K562 (cell line): Measurements from ENCODE around the gene CFAP141. TPM values are rescaled to one million over a fixed set of nuclear protein-coding genes. Genes with fewer than 3 reads are reported as not detected.

ENCODE experiments used
- BDP1 ChIP-seq: IDR thresholded peaks from 3 replicates; pipeline ENCODE4 v1.6.1; 2011; ENCODE audit not compliant: insufficient read length, insufficient read depth
- CBFA2T2 ChIP-seq: fragments of 450-650 bp; conservative IDR thresholded peaks from 2 replicates; pipeline ENCODE4 v1.6.1; 2017; ENCODE audit warnings: mild to moderate bottlenecking
- CBFA2T3 ChIP-seq: fragments of 450-650 bp; IDR thresholded peaks from 2 replicates; pipeline ENCODE4 v1.6.1; 2017
- DPF2 ChIP-seq: fragments of 450-650 bp; IDR thresholded peaks from 2 replicates; pipeline ENCODE4 v1.6.1; 2016
- EHMT2 ChIP-seq: fragments of 450-650 bp; IDR thresholded peaks from 2 replicates; pipeline ENCODE4 v1.6.1; 2018; ENCODE audit warnings: antibody characterized with exemption
- GABPA ChIP-seq: fragments of 200-800 bp; sonication (Bioruptor generic); conservative IDR thresholded peaks from 2 replicates; pipeline ENCODE4 v1.6.1; 2016; ENCODE audit warnings: low read depth, missing genetic modification characterization, missing compliant biosample characterization
- HDAC3 ChIP-seq: fragments of 450-650 bp; IDR thresholded peaks from 2 replicates; pipeline ENCODE4 v1.6.1; 2018; ENCODE audit warnings: borderline replicate concordance, mild to moderate bottlenecking, moderate library complexity; ENCODE audit not compliant: partially characterized antibody
- HMBOX1 ChIP-seq: sonication (generic); IDR thresholded peaks from 2 replicates; pipeline ENCODE4 v1.6.1; 2016
- HMG20B ChIP-seq: fragments of 250-450 bp; sonication (Bioruptor Pico); IDR thresholded peaks from 2 replicates; pipeline ENCODE4 v1.5.0; 2021; ENCODE audit warnings: mild to moderate bottlenecking
- LEF1 ChIP-seq: fragments of 450-650 bp; IDR thresholded peaks from 2 replicates; pipeline ENCODE4 v1.6.1; 2016; ENCODE audit warnings: mild to moderate bottlenecking
- MAFF ChIP-seq: IDR thresholded peaks from 2 replicates; pipeline ENCODE4 v1.6.1; 2012; ENCODE audit warnings: low read length, improper control_type of control experiment
- MAFK ChIP-seq: IDR thresholded peaks from 2 replicates; pipeline ENCODE4 v1.6.1; 2011; ENCODE audit warnings: low read length, improper control_type of control experiment
- MAZ ChIP-seq, 2 experiments: fragments of 450-650 bp in 1 of 2; sonication (generic) in 1 of 2; formaldehyde crosslinking; IDR thresholded peaks in 1 of 2; conservative IDR thresholded peaks in 1 of 2; 2 replicates each; pipeline versions ENCODE4 v1.4.0 to v1.5.0; 2020; ENCODE audit warnings: mild to moderate bottlenecking in 1 of 2, missing genetic modification reagents in 1 of 2
- NR2C2 ChIP-seq, 2 experiments: fragments of 200-800 bp in 1 of 2; sonication (Bioruptor generic) in 1 of 2; sonication (generic) in 1 of 2; formaldehyde crosslinking in 1 of 2; IDR thresholded peaks; 2 replicates each; pipeline versions ENCODE4 v1.6.1 to v1.8.0; 2016 to 2022; ENCODE audit warnings: mild to moderate bottlenecking in 1 of 2, missing compliant biosample characterization in 1 of 2, missing genetic modification characterization in 1 of 2, missing genetic modification reagents in 1 of 2
- NR3C1 ChIP-seq: sonication (generic); formaldehyde crosslinking; IDR thresholded peaks from 2 replicates; pipeline ENCODE4 v1.8.1; 2022; ENCODE audit warnings: missing genetic modification reagents
- PRDM10 ChIP-seq: fragments of 450-650 bp; IDR thresholded peaks from 2 replicates; pipeline ENCODE4 v1.6.1; 2018; ENCODE audit not compliant: partially characterized antibody
- SMARCA5 ChIP-seq: fragments of 450-650 bp; IDR thresholded peaks from 2 replicates; pipeline ENCODE4 v1.6.1; 2016
- TBL1XR1 ChIP-seq, 2 experiments: IDR thresholded peaks; 2 replicates each; pipeline ENCODE4 v1.6.1; 2012; ENCODE audit warnings: improper control_type of control experiment in 2 of 2, low read length in 2 of 2, mild to moderate bottlenecking in 1 of 2
- TCF15 ChIP-seq: fragments of 250-450 bp; sonication (Bioruptor Pico); IDR thresholded peaks from 2 replicates; pipeline ENCODE4 v1.8.0; 2022; ENCODE audit warnings: moderate library complexity, mild to moderate bottlenecking, inconsistent platforms
- ZBTB7A ChIP-seq: IDR thresholded peaks from 2 replicates; pipeline ENCODE4 v1.6.1; 2011; ENCODE audit warnings: low read depth, mild to moderate bottlenecking, low read length, moderate library complexity, borderline replicate concordance; ENCODE audit not compliant: control insufficient read depth
- ZNF239 ChIP-seq: fragments of 250-450 bp; sonication (Bioruptor Pico); IDR thresholded peaks from 2 replicates; pipeline ENCODE4 v1.4.0; 2020; ENCODE audit warnings: mild to moderate bottlenecking
- ZNF24 ChIP-seq: fragments of 450-650 bp; IDR thresholded peaks from 2 replicates; pipeline ENCODE4 v1.6.1; 2016
- ZNF316 ChIP-seq: fragments of 450-650 bp; IDR thresholded peaks from 2 replicates; pipeline ENCODE4 v1.6.1; 2016
- polyA plus RNA-seq, 8 experiments: library from polyadenylated mRNA; depleted of rRNA in 4 of 8; stranded (reverse) in 5 of 8; unstranded in 3 of 8; fragments of >200 nt; fragmentation: Nextera tagmentation in 2 of 8; fragmentation: Illumina TruSeq in 1 of 8; extraction: Ambion mirVana in 2 of 8; extraction: Trizol in 1 of 8; gene quantifications; 2 replicates each; pipeline versions ENCODE4 v1.2.1 to v1.2.3, GENCODE V29; 2011 to 2014; ENCODE audit warnings: inconsistent platforms in 1 of 8, missing spikeins in 1 of 8
- total RNA-seq, 7 experiments: library from RNA; depleted of rRNA in 6 of 7; stranded (reverse); fragments of >200 nt in 6 of 7; fragmentation: Illumina TruSeq in 2 of 7; extraction: Trizol in 2 of 7; gene quantifications; 2 replicates each; pipeline versions ENCODE4 v1.2.1 to v1.2.3, GENCODE V29; 2011 to 2021; ENCODE audit warnings: low replicate concordance in 1 of 7

CFAP141 gene
- total and polyA plus RNA-seq, 9 of the 15 experiments (the other 6 are each of a cell fraction or from before 2014, with no cell fraction given), result not detected

- TF ChIP-seq PRDM10, result peak; percentile 63
- TF ChIP-seq ZNF239, result no peak
- TF ChIP-seq ZBTB7A, result peak; percentile 77
- peak; percentile 42; the same call in 1 of the 2 replicates for TF ChIP-seq ZNF24
- no peak for TF ChIP-seq TCF15 (CRISPR knock-in tag)
- no peak for TF ChIP-seq BDP1
- TF ChIP-seq HMBOX1, result peak; percentile 90
- TF ChIP-seq ZNF316, result peak; percentile 57
- TF ChIP-seq HMG20B, result no peak
- 0 out of 4 replicates have a peak, but pooled peaks of 1 of the 2 experiments have one; percentile 24 for TF ChIP-seq MAZ (CRISPR knock-in tag; conservative IDR thresholded peaks at IDR 0.05 in 1 of 2, IDR thresholded peaks at IDR 0.05 in 1 of 2)
- TF ChIP-seq DPF2, result peak; percentile 94
- no peak for TF ChIP-seq GABPA
- peak; percentile 77 for TF ChIP-seq HDAC3
- TF ChIP-seq MAFF, result 0 out of 2 replicates have a peak, but pooled peaks have one; percentile 27
- peak; percentile 91 for TF ChIP-seq CBFA2T3
- TF ChIP-seq NR3C1, result no peak
- TF ChIP-seq EHMT2, result peak; percentile 84; the same call in 1 of the 2 replicates
- TF ChIP-seq MAFK, result no peak
- no peak for TF ChIP-seq SMARCA5
- TF ChIP-seq NR2C2 (CRISPR knock-in tag; IDR thresholded peaks at IDR 0.05), result no peak
- peak; percentile 73 for TF ChIP-seq NR2C2 (tag; IDR thresholded peaks at IDR 0.05)
- TF ChIP-seq CBFA2T2, result peak; percentile 83
- TF ChIP-seq LEF1, result peak; percentile 95
- peak in 1 of 2 experiments; percentile 70; a peak in 1 of 4 replicates for TF ChIP-seq TBL1XR1 (IDR thresholded peaks at IDR 0.05; ENCODE audit: low read length in 2 of 2)
These were observed 19.2 kb downstream of the CFAP141 start (continued) for GRCh38 chr1:154186852-154187501.
